NCI-H2196 (cell line): ENCODE data around the gene PIAS2.
"Not testable (repeated sequence)": the region's sequence is repeated elsewhere in the genome, so short reads cannot be mapped to it uniquely, and the experiment has no call there.

Experiments
- DNase-seq: peaks from one replicate; lab custom pipeline; 2025; ENCODE audit not compliant: unreplicated experiment; lab: John Stamatoyannopoulos, UW

The PIAS2 gene

GRCh38 chr18:46917108-46917802 lies at the start of gene PIAS2, which contains the start of gene KATNAL2:
PIAS2 (minus strand) TSS chr18:46917507; CDS start chr18:46917345, 162 bp downstream.
KATNAL2 (plus strand) TSS chr18:46917602; CDS start chr18:46946873, 29,271 bp downstream.
- peak; percentile 83 for DNase-seq

DNA sequence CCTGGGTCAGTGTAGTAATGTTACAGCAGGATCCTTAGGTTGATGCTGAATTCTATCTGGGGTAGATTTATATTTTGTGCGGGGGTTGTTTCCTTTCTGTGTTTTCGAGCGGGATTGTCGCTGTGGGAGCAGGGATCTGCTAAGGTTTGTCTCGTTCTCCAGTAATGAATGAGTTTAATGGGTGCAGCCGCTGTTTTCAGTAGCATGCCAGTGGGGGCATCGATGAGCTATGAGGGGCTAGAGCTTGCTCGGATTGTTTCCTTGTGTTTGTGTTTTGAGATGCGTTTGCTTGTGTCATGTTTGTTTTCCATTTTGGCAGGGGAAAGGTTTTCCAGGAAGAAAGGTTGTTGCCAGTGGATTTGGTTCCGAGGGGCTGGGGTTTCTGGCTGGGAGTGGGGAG lies 49.0 kb upstream of the PIAS2 start:
- not testable (repeated sequence) for DNase-seq

DNA sequence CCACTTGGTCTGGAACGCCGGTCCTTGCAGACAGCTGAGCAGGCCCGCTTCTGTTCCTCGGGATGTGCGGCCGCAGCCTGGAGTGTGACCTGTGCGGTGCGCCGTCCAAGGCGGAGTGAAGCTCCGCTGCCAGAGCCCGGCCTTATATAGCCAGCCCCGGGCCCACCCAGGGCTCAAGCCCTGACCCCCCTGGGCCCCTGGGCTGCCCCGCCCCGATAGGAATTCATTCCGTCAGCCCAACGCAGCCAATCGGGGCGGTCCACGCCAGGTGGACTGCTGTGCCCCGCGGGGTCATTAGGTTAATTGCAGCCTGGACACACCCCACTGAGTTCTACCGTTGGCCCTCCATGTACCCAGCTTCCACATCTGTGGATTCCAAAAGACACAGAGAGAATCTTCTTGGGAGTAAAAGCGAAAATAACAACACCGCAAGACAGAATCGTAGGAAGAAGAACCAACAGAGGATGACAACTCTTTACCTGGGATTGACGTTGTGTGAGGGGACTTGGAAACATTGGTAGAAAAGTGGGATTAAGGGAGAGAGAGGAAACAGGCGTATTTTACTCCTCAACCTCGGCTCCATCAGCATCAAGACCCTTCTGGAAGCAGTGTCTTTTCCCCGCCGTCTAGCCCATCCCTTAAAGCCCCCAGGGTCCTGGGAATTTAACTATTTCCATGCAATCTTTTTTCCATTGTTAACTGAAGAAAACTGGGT lies 47.4 kb upstream of the PIAS2 start:
- not testable (repeated sequence) for DNase-seq

DNA sequence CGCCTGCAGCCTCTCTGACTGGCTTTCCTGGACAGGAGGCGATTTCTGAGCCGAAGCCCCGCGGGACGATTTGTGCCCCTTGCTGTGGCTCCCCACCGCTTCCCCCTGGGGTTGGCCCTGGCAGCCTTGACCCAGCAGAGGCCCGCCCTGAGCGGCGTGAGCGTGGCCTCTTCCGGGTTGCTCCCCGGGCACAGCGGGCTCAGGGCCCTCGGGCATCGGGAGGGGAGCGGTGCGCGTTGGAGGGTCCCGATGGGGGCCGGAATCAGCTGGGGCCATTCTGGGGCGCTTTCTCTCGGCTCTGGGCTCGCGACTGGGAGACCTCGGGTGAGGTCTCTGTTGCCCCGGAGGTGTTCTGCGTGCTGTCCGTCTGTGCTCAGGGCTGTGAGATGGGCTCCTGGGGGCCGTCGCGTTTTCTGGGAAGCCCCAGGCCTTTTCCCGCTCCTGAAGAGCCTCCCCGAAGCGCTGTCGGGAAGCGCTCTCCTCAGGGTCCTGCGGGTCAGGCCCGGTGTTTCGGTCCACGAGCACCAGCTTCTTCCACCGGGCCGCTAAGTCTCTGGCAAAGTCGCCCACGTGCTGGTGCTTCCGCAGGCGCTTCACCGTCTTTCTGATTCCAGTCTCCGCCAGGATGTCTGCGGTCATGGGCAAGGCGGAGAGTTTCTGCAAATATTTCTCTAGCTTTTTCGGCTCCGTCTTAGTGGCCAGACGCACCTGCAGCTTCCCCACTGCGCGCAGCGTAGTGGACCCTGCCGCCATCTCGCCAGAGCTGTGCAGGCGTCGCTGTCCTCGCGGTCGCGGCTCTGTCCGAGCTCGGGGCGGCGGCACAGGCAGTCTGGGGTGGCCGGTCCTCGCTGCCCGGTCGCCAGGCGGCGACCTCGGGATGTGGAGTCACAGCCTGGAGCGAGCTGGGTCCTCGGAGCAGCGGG lies 46.6 kb upstream of the PIAS2 start:
- not testable (repeated sequence) for DNase-seq

DNA sequence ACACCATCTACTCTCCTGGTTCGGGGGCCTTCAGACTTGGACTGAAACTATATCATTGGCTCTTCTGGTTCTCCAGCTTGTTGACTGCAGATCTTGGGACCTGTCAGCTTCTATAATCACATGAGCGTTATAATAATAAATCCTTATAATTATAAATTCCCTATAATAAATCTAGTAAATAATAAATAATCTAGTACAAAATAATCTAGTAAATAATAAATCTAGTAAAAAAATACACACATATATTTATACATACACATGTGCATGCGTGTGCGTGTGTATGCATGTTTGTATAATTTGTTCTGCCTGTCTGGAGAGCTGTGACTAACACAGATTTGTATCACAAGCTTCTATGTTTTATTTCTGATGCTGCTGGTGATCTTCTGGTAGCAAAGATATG lies 40.9 kb upstream of the PIAS2 start:
- no peak for DNase-seq

DNA sequence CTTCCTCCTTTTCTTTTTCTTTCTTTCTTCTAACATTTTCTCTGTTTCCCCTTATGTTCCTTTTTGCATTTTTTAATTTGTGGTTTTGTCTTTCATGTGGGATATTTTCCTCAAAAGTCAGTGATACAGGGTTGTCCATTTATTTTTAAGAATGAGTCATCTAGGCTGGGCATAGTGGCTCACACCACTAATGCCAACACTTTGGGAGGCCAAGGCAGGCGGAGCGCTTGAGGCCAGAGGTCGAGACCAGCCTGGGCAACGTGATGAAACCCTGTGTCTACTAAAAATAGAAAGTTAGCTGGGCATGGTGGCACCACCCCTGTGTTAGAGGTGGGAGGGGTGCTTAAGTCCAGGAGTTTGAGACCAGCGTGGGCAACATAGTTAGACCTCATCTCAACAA lies 35.9 kb upstream of the PIAS2 start:
- no peak for DNase-seq

DNA sequence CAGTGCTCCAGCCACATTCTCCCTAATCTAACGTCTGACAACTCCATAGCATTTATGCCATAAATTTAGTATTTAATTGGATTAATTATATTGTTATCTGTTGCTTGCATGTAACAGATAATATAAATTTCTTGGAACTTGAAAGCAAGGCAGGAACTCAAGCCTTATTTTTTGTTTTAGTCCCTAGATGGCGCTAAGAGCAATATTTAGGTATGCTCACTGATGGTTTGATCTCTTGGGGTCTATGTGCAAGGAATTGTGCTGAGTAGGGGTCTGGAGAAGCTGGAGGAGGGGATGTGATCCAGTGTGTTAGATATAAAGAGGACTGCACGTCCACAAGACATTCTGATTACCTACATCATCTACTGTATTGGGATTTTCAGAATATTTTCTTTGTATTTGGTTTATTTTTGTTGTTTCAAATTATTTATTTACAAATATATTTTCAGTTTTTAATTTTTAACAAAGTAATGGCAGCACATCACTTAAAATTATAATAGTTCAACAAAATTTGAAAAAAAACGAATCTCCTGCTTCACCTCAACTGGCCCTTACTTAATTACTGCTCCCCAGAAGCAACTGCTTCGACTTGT lies 32.9 kb upstream of the PIAS2 start:
- peak; percentile 27 for DNase-seq

- DNase-seq = no peak
Measured at GRCh38 chr18:46946656-46947282, 29.5 kb upstream of the PIAS2 start.

DNA sequence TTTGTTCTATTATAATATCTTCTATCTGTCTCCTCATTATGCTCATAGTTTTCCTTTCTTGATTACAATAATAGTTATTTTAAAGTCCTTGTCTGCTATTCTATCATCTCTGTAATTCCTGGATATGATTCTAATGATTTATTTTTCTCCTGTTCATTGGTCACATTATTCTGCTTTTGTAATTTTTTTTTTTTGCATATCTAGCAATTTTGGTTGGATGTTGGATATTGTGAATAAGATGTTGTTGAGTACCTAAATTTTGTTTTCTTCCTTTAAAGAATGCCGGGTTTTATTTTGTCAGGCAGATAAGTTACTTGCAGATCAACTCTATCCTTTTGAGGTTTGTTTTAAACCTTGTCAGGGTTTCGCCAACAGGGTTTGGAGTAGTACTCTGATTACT lies 25.3 kb upstream of the PIAS2 start:
- DNase-seq = no peak

GRCh38 chr18:46939998-46940571 lies 22.8 kb upstream of the PIAS2 start:
- DNase-seq = no peak

GRCh38 chr18:46939337-46939963 lies 22.1 kb upstream of the PIAS2 start:
- DNase-seq = no peak

DNA sequence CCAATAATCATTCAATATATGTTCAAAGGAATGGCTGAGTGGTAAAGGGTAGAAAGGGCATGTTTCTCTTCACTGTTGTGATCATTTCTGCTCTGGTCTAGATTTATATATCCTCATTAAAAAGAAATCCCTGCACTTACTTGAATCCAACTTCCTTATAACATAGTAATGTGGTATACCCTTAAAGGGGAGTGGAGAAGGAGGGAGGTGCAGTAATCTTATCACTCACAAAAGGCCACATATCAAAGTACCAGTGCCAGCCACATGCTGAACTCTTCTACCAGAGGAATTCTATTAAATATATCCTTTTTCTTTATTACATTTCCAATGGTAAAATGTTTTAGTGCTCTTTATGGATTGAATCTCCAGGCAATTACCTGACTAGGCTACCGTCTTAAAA lies 3.3 kb upstream of the PIAS2 start:
- DNase-seq = no peak

- DNase-seq = no peak
Measured at GRCh38 chr18:46920067-46920466, 2.8 kb upstream of the PIAS2 start.

- peak; percentile 28 for DNase-seq
Measured at GRCh38 chr18:46917803-46918600, 695 bp upstream of the PIAS2 start.

DNA sequence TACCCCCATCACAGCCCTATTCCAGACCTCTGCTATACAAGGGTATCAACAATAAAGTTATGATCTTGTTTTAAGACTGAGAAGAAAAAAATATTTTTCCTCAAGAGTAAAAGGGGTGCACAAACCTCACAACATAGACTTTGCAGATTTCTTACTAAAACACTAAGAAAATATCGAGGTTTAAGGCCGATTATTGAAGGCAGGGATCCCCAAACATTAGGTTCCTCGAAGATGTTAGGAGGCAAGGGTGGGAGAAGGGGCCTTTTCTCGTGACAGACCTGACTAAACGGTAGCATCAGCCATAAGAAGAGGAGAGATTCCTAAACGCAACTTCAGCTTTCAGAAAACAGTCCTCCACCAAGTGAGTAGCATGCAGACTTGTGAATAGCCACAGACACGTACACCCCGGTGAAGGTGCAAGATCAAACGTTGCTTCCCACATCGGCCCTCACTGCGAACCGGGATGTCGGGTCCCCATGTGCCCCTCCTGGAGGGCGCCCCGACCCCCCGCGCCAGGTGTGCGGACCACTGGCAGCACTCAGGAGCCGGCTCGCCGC lies 678 bp downstream of the PIAS2 start:
- no peak for DNase-seq

DNA sequence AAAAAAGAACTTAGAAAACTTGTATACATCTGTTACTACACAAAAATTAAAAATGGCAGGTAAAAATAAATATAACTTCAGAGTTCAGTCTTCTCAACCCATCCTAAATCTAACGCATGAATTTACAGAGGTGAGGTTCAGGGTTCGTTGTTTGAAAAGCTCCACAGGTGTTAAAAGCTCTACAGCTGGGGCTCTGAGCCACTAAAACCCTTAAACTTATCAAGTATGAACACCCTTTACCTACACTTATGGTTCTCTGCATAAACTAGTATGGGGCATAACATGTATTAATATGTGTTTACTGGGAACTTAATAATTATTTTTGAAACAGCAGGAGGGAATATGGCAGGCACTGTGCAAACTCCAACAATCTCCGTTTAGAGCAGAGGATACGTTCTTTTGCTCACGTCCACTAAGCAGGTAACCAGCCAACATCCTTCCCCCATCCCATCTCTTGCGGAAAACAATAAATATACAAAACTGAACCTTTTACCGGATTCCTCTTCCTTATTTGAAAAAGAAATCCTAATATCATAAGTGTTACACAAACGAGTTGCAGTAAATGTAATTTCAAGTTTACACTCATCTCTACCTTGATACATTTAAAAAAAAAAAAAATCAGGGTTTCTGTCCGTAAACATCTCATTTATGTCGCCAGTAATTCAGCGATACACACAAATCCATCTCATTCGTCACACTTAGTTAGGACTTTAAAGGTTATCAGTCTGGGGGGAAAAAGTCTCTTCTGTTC lies 1.3 kb downstream of the PIAS2 start:
- DNase-seq = no peak

DNA sequence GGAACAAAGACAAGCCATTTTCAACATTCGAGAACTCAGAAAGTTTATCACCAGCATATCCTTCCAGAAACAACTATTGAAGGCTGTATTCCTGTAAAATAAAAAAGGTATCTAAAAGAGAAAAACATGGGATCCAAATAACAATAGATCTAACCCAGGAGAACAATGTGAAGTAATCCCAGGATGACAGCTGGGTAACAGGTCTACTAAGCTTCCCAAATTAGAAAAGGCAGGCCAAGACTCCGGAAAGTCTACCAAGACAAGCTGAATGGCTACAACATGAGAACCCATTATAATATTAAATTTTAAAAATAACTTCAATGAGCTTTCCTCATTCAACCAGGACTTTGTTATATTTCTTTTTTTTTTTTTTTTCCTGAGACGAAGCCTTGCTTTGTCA lies 6.5 kb downstream of the PIAS2 start:
- no peak for DNase-seq

DNA sequence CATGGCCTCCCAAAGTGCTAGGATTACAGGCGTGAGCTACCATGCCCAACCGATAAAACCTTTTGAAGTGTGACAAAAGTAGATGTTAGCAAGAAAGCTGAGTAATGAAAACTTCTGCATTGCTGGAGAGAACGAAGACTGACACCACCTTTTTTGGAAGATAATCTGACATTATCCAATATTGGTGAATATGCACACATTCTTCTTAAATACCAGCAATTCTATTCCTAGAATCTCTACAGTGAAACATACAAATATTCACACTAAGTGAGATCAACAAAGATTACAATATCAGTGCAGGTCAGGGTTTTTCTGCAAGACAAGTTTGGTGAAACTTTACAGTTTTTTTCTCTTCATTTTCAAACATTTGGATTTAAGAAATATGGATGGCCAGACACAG lies 7.8 kb downstream of the PIAS2 start:
- DNase-seq = no peak
